Tibial artery (tissue), 4 donors: ENCODE results near the gene S100A5.
A peak's percentile ranks its signal among the peaks of the same experiment; 100 is the strongest.

Experiments
- DNase-seq, 2 donors: peaks; one replicate each; pipeline ENCODE4 v3.0.0-alpha.2; 2019
- H3K27ac ChIP-seq, 2 donors: fragments of 200-600 bp; sonication (generic) in 1 of 2; 1 replicate in 1 of 2; 2 replicates in 1 of 2; pipeline ENCODE4 v1.5.1; 2018 to 2019; ENCODE audit warnings: mild to moderate bottlenecking in 1 of 2
- H3K27me3 ChIP-seq, 2 donors: fragments of 200-600 bp; sonication (generic) in 1 of 2; one replicate each; pipeline versions ENCODE4 v1.5.1 to v1.6.0; 2016 to 2019
- H3K36me3 ChIP-seq, 3 donors: fragments of 200-600 bp; sonication (generic) in 2 of 3; one replicate each; pipeline ENCODE4 v1.5.1; 2016 to 2019; ENCODE audit warnings: mild to moderate bottlenecking in 2 of 3
- H3K4me1 ChIP-seq, 4 donors: fragments of 200-600 bp; sonication (generic) in 2 of 4; 1 replicate in 3 of 4; 2 replicates in 1 of 4; pipeline ENCODE4 v1.5.1; 2016 to 2019
- H3K4me3 ChIP-seq, 2 donors: fragments of 200-600 bp; sonication (generic) in 1 of 2; 1 replicate in 1 of 2; 2 replicates in 1 of 2; pipeline ENCODE4 v1.5.1; 2018 to 2019; ENCODE audit warnings: mild to moderate bottlenecking in 2 of 2
- H3K9me3 ChIP-seq, 3 donors: fragments of 200-600 bp; sonication (generic) in 1 of 3; one replicate each; pipeline ENCODE4 v1.5.1; 2016 to 2019
- CTCF ChIP-seq, 2 experiments: fragments of 200-600 bp in 1 of 2; fragments of 450-650 bp in 1 of 2; IDR thresholded peaks; one replicate each; pipeline ENCODE4 v1.5.1; 2017 to 2019; ENCODE audit warnings: antibody characterized with exemption in 2 of 2, mild to moderate bottlenecking in 1 of 2, moderate library complexity in 1 of 2
- intact Hi-C: fragments of 100-400 bp; cut with DNase I; formaldehyde crosslinking; loops from one replicate; pipeline ENCODE4 v1.15.0; 2023; ENCODE audit warnings: low total_unique reads

The S100A5 gene

GRCh38 chr1:153541641-153542590, 1.2 kb upstream of the S100A5 start:
- peak; percentile 18 to 61 for DNase-seq
- no peak overlapping the region for H3K4me3 ChIP-seq
- H3K4me1 ChIP-seq = peaks cover 0 to 59% (median 54%) of the 10 kb centered on the region in 4 donors
- peak overlapping the region; percentile 78 to 79 for H3K27ac ChIP-seq
- TF ChIP-seq CTCF (IDR thresholded peaks at IDR 0.05) = no peak
- H3K9me3 ChIP-seq = no peaks in the 10 kb centered on the region
- no peaks in the 10 kb centered on the region for H3K27me3 ChIP-seq
- intact Hi-C loops = no loop called here
- no peaks in the 10 kb centered on the region for H3K36me3 ChIP-seq

GRCh38 chr1:153539395-153540093, 1.2 kb downstream of the S100A5 start:
- intact Hi-C loops = no loop called here

GRCh38 chr1:153538315-153538821, 2.4 kb downstream of the S100A5 start:
- Histone ChIP-seq H3K4me3 (no peak overlapping the region), H3K27me3 (no peaks in the 10 kb centered on the region), H3K9me3 (no peaks in the 10 kb centered on the region), H3K27ac (no peak overlapping the region), H3K4me1 (peaks cover 0 to 46% (median 39%) of the 10 kb centered on the region in 4 donors), H3K36me3 (peaks cover 0 to 9% (median 9%) of the 10 kb centered on the region in 3 donors)
- intact Hi-C loops = no loop called here
- TF ChIP-seq CTCF (IDR thresholded peaks at IDR 0.05) = no peak
- peak in 1 of 2 donors; percentile 60 for DNase-seq

More at GRCh38 chr1:153539395-153540093, 1.2 kb downstream of the S100A5 start:
- peak in 1 of 2 donors; percentile 57 for DNase-seq
- Histone ChIP-seq H3K9me3 (no peaks in the 10 kb centered on the region), H3K27me3 (no peaks in the 10 kb centered on the region), H3K27ac (no peak overlapping the region), H3K4me1 (peaks cover 0 to 46% (median 39%) of the 10 kb centered on the region in 4 donors), H3K36me3 (peaks cover 0 to 3% (median 2%) of the 10 kb centered on the region in 3 donors), H3K4me3 (no peak overlapping the region)
- no peak for TF ChIP-seq CTCF (IDR thresholded peaks at IDR 0.05)

- peak overlapping the region; percentile 93 to 99 for H3K27ac ChIP-seq
- H3K4me3 ChIP-seq = no peak overlapping the region
- H3K27me3 ChIP-seq = no peaks in the 10 kb centered on the region
- peaks cover 0 to 9% (median 9%) of the 10 kb centered on the region in 3 donors for H3K36me3 ChIP-seq
- H3K4me1 ChIP-seq = peaks cover 0 to 46% (median 36%) of the 10 kb centered on the region in 4 donors
- TF ChIP-seq CTCF (IDR thresholded peaks at IDR 0.05) = no peak
- no peaks in the 10 kb centered on the region for H3K9me3 ChIP-seq
- DNase-seq = peak in 1 of 2 donors; percentile 60
- intact Hi-C loops = no loop called here
Measured at GRCh38 chr1:153537376-153537730, 3.4 kb downstream of the S100A5 start.

- TF ChIP-seq CTCF (IDR thresholded peaks at IDR 0.05) = no peak
- DNase-seq = peak; percentile 43 to 74
- Histone ChIP-seq H3K27me3 (no peaks in the 10 kb centered on the region), H3K36me3 (peaks cover 0 to 9% (median 9%) of the 10 kb centered on the region in 3 donors), H3K4me1 (peaks cover 0 to 46% (median 35%) of the 10 kb centered on the region in 4 donors), H3K9me3 (no peaks in the 10 kb centered on the region), H3K27ac (peak overlapping the region; percentile 93 to 99), H3K4me3 (peak overlapping the region; percentile 72 to 94)
- intact Hi-C loops = no loop called here
Measured at GRCh38 chr1:153536671-153537375, 3.9 kb downstream of the S100A5 start.
